ENCODE data around the gene KIAA0232.
"Not testable (repeated sequence)": the region's sequence is repeated elsewhere in the genome, so short reads cannot be mapped to it uniquely, and the experiment has no call there.

Gene KIAA0232

DNA sequence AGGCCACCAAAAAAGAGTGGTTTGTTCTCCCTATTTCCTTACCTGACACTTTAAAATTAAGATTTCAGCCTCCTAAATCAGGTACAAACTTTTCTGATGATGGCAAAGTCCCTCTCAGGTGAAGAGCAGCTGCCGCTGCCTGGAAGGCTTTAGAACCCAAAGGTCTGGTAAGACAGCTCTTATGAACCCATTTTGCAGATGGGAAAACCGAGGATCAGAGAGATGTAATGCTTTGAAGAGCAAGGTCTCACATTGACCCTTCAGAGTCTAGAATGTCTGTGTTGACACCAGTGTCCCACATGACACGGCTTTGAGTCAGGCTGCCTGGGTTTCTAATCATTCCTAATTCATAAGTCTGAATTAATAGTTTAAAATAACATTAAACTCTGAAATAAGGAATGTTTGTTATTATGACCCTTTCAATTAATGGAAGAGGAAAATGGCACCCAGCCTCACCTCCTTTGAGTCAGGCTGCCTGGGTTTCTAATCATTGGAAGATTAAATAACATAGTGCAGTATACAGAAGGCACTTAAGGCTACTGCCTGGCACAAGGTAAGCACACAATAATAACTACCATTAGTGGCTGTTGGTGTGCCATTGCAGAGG is 27.9 kb upstream of the KIAA0232 start:
- no peak for DNase-seq (ENCODE audit: low read depth)

DNA sequence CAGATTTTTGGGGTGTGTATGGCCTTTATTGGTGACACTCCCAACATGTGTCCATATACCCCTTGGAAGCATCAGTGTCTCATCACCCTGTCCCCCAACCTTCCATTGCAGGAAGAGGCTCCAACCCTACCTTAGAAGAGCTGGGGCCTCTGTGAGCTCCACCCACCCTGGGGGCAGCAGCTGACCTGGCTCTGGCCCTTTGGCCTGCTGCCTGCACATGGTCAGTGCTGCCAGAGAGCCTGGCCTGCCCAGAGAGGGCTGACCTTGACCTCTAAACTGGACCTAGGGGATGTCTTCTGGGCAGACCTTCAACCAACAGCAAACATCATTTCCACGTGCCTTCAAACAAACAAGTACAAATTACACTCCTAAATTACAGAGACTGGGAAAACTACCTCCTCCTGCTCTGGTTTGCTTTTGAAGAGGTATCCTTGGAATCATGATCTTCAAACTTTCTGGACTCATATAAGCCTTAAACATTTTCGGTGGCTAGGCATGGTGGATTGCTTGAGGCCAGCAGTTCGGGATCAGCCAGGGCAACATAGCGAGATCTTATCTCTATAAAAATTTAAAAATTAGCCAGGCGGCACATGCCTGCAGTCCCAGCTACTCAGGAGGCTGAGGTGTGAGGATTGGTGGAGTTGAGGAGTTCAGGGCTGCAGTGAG is 27.3 kb upstream of the KIAA0232 start:
- DNase-seq (ENCODE audit: low read depth) = no peak

GRCh38 chr4:6756345-6756744 is 26.2 kb upstream of the KIAA0232 start:
- DNase-seq (ENCODE audit: low read depth) = not testable (repeated sequence)

- no peak for DNase-seq (ENCODE audit: low read depth)
These were observed 23.8 kb upstream of the KIAA0232 start for GRCh38 chr4:6758728-6759127.

- DNase-seq (ENCODE audit: low read depth) = no peak
These were observed 21.7 kb upstream of the KIAA0232 start for GRCh38 chr4:6760865-6761264.

- no peak for DNase-seq (ENCODE audit: low read depth)
These were observed 20.6 kb upstream of the KIAA0232 start for GRCh38 chr4:6761649-6762615.

- no peak for DNase-seq (ENCODE audit: low read depth)
These were observed 19.1 kb upstream of the KIAA0232 start for GRCh38 chr4:6763330-6763851.

DNA sequence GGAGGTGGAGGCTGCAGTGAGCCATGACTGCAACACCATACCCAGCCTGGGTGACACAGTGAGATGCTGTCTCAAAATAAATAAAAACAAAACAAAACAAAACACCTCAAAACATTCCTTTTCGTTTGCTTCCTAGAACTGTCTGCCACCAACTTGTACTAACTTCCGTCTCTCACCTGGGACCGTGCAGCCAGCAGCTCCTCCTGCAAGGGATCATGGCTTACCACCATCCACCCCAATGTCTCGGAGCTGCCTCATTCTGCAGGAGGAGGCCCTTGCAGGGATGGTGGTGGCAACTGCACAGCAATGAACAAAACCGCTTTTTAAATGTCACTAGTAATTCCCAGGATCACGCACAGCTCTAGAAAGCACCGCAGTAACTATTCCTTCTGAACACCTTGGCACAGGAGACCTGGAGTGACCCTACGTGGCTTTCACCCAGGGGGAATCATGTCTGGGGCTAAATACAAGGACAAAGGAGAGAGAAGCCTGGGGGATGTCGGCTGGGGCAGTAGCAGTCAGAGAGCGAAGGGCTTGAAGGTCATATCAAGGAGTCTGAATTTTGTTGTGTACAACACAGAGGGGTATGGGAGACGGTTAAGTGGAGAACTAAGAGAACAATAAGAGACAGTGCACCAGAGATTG is 17.4 kb upstream of the KIAA0232 start:
- DNase-seq (ENCODE audit: low read depth) = no peak

DNA sequence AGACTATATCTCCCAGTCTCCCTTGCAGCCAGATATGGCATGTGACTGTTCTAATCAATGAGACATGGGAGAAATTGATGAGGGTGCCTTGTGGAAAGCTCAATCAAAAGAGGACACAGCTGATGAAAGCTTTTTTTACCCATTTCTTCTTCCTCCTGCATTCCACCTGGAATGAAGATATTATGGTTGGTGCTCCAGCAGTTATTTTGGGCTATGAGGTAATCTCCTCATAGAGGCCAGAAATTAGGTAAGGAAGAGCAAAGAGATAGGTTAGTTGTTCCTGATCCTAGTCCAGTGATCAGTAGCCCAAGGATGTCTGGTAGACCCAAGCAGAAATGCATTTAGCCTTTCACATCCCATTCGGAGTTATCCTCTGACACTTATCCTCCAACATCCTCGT is 16.8 kb upstream of the KIAA0232 start:
- DNase-seq (ENCODE audit: low read depth) = no peak

- DNase-seq (ENCODE audit: low read depth) = no peak
These were observed 15.2 kb upstream of the KIAA0232 start for GRCh38 chr4:6767386-6767747.

DNA sequence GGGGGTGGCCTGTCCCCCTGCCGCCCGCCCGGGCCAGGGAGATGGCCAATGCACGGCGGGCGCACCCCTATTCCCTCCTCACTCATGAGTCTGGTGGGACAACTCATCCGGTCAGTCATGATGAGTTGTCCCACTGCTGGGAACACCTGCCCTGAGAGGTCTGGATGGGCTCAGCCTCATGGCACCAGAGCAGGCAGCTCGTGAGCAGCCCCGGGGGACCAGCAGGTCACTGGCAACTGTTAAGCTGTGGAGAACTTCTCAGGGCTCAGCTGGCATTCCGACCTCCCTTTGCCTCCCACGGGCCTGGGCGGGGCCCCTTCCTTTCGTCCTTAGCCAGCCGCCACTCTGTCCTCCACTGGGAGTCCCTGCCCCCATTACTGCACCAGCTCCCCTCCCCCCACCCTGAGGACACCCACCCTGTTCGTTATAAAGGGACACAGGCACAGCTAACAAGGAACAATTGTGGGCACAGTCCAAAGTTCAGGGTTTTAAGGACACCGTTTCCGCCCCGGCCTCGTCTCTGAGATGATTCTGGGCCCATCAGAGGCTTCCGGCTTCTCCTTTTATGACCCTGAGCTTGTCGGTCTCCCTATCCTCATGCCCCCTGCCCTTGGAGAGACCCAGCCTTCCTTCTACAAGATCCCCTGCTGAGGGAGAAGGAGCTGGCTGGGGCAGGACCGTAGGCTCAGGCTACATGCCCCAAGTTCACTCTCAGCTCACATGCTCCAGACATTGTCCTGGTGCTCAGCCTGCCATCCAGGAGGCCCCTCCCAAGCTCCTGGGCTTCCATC is 14.6 kb upstream of the KIAA0232 start:
- no peak for DNase-seq (ENCODE audit: low read depth)

GRCh38 chr4:6768539-6768905 is 14.0 kb upstream of the KIAA0232 start:
- no peak for DNase-seq (ENCODE audit: low read depth)

GRCh38 chr4:6769233-6769988 is 13.1 kb upstream of the KIAA0232 start:
- DNase-seq (ENCODE audit: low read depth) = no peak

DNA sequence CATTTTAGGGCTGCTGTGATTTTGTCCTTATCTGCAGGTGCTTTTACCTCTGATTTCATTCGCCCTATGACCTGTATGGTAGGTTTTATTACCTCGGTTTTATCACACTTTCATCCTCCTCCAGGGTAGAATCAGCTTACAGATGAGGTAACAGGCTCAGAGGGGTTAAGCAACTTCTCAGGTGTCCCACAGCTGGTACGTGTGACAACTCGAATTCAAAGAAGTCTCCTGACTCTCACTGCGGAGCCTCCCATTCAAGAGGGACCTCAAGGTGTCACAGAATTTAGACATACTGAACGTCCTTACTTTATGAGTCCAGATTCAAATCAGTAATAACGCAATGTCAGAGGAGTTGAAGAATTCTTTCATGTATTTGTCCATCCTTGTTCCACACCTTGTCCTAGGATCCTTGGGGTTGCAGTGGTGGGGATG is 12.5 kb upstream of the KIAA0232 start:
- DNase-seq (ENCODE audit: low read depth) = no peak

DNA sequence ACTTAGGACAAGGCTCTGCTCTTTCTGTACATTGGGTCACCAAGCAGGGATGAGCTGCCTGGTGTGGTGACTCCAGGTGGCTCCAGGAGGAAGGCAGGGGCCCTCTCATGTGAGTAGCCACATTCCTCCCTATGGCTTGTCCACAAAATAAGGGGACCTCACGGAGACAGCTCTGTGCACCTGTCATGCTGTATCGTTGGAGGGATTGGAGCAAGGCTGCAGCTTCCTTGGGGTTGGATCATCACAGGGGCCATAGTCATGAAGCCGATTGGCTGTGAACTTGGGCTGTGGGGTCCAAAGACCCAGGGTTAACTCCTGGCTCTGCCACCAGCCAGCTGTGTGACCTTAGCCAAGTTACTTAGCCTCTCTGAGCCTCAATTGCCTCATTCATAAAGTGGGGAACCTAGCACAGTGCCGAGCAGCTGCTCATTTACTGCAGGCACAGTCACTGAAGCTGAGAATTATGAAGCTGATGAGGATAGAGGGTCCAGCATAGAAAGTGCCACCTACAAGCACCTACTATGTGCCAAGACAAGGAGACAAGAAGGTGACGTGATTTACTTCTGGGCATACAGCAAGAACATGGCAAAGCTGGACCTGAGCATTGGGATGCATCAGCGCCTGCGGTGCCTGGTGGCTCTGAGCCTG is 11.8 kb upstream of the KIAA0232 start:
- no peak for DNase-seq (ENCODE audit: low read depth)

GRCh38 chr4:6771229-6771671 is 11.3 kb upstream of the KIAA0232 start:
- DNase-seq (ENCODE audit: low read depth) = no peak

- no peak for DNase-seq (ENCODE audit: low read depth)
These were observed 10.2 kb upstream of the KIAA0232 start for GRCh38 chr4:6772223-6772928.

DNA sequence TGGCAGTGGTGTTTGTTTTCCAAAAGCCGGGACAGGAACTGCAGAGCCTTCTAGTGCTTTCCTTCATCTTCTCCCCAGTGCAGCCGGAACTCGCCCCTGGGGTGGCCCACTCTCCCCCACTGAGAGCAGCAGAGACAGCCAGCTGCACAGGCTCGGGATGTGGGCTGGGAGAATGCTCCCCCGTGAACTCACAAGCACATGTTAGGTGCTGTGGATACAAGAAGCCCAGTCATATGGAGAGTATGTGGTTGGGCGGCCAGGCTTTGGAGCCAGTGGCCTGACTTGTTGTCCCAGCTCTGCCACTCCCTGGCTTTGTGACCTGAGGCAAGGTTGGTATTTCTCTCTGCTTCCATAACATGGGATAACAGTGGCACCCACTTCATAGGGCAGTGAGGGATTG is 9.4 kb upstream of the KIAA0232 start:
- no peak for DNase-seq (ENCODE audit: low read depth)
